ENCODE measurements around the gene CRYBG2.

The CRYBG2 gene

DNA sequence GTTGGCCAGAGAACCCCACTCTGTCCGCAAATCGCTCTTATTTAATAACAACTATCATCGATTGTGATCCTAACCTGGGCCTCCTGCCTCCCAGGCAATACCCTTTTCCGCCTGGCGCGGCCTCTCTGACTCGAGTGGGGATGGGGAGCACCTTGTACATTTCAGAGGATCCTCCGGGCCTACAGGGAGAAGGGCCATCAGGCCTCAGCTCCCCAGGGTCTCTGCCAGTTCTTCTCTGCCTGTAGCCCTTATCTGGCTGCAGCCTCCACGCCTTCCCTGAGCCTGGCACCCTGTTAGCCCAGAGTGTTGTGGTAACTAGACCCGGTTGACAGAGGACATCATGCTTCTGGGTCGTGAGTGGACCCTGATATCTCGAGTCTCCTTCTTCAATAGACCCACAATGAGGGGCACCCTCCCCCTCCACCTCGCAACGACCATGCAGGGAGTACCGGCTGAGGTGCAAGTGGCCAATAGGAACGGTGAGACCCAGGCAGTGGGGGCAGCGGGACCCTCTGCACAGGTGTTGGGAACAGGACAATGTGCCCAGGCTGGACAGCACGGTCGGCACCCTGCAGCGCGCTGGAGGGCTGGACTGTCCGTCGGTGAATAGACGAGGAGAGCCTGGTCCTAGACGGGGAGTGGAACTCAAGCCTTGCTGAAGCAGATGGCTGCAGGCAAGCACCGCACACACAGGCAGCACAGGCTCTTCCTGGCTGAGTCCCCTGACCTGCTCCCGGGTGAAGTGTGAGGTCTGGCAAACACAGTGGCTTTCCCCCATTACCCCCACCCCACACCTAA, 7.1 kb upstream of the CRYBG2 start:
- H3K4me1 ChIP-seq (ENCODE audit: low read length), result no peaks in the 10 kb centered on the region

GRCh38 chr1:26359981-26360806, 6.3 kb upstream of the CRYBG2 start:
- H2AFZ ChIP-seq (ENCODE audit: low read length), result no peak overlapping the region

More for the DNA sequence above, 7.1 kb upstream of the CRYBG2 start:
- Histone ChIP-seq H3F3A (ENCODE audit: insufficient read depth, low read length) (no peaks in the 10 kb centered on the region), H3K36me3 (replicated peaks; ENCODE audit: insufficient read depth, low read length) (no peaks in the 10 kb centered on the region), H3K9me2 (replicated peaks; ENCODE audit: insufficient read depth, low read length) (no peaks in the 10 kb centered on the region), H3K9ac (ENCODE audit: low read length) (no peak overlapping the region), H3K4me2 (ENCODE audit: low read depth, low read length) (no peak overlapping the region), H3K9me3 (replicated peaks; ENCODE audit: insufficient read depth, low read length) (no peaks in the 10 kb centered on the region), H3K27me3 (replicated peaks; ENCODE audit: insufficient read depth, low read length) (peaks cover 35% of the 10 kb centered on the region), H4K20me1 (ENCODE audit: insufficient read depth, low read length) (no peaks in the 10 kb centered on the region), H2AFZ (ENCODE audit: low read length) (no peak overlapping the region), H3K79me2 (ENCODE audit: low read length) (no peaks in the 10 kb centered on the region), H3K27ac (ENCODE audit: low read length) (no peak overlapping the region), H3K4me3 (ENCODE audit: low read length) (no peak overlapping the region)
- no peak for DNase-seq
- TF ChIP-seq EZH2phosphoT487 (IDR thresholded peaks at IDR 0.05; ENCODE audit: low read length) (no peak), EZH2 (optimal IDR thresholded peaks at IDR 0.05; ENCODE audit: low read depth, low read length) (no peak)
- TF ChIP-seq, protein P1, sequence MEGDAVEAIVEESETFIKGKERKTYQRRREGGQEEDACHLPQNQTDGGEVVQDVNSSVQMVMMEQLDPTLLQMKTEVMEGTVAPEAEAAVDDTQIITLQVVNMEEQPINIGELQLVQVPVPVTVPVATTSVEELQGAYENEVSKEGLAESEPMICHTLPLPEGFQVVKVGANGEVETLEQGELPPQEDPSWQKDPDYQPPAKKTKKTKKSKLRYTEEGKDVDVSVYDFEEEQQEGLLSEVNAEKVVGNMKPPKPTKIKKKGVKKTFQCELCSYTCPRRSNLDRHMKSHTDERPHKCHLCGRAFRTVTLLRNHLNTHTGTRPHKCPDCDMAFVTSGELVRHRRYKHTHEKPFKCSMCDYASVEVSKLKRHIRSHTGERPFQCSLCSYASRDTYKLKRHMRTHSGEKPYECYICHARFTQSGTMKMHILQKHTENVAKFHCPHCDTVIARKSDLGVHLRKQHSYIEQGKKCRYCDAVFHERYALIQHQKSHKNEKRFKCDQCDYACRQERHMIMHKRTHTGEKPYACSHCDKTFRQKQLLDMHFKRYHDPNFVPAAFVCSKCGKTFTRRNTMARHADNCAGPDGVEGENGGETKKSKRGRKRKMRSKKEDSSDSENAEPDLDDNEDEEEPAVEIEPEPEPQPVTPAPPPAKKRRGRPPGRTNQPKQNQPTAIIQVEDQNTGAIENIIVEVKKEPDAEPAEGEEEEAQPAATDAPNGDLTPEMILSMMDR (IDR thresholded peaks at IDR 0.05; ENCODE audit: low read length), result no peak

DNA sequence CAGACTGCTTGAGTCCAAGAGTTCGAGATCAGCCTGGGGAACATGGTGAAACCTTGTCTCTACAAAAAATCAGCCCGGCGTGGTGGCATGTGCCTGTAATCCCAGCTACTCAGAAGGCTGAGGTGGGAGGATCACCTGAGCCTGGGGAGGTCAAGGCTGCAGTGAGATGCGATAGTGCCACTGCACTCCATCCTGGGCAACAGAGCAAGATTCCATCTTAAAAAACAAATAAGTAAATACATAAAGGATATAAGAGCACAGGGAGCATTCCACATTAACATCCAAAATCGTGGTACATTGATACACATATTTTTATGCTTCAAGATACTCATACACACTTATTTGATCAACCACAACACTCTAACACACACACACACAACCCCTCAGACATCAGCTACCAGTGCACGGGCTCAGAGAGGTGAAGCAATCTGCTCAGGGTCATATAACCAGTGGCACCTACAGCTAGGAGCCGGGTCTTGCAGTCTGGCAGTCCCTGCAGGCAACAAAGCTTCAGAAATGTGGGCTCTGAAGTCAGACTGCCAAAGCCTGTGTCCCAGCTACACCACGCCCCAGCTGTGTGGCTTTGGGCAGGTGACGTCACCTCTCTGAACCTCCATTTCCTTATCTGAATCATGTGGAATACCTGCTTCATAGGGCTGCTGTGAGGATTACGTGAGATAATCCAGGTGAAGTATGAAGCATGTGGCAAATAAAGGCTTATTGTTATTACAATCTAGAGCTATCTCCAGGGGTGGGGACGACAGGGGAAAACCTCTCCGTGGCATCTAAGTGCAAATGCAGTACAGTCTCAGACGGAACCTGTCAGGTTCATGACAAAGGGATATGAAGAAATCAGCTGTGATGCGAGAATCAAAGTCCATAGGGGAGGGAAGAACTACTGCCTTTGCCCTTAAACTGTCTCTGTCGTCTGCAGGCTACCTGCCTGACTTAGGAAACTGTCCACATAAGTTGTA, 4.8 kb upstream of the CRYBG2 start:
- Histone ChIP-seq H3K79me2 (ENCODE audit: low read length) (no peaks in the 10 kb centered on the region), H3K4me2 (ENCODE audit: low read depth, low read length) (no peak overlapping the region), H3K4me1 (ENCODE audit: low read length) (no peaks in the 10 kb centered on the region), H3K27ac (ENCODE audit: low read length) (no peak overlapping the region), H3F3A (ENCODE audit: insufficient read depth, low read length) (no peaks in the 10 kb centered on the region), H3K9ac (ENCODE audit: low read length) (no peak overlapping the region), H3K9me3 (replicated peaks; ENCODE audit: insufficient read depth, low read length) (no peaks in the 10 kb centered on the region), H4K20me1 (ENCODE audit: insufficient read depth, low read length) (no peaks in the 10 kb centered on the region), H3K4me3 (ENCODE audit: low read length) (no peak overlapping the region), H3K36me3 (replicated peaks; ENCODE audit: insufficient read depth, low read length) (no peaks in the 10 kb centered on the region), H3K9me2 (replicated peaks; ENCODE audit: insufficient read depth, low read length) (no peaks in the 10 kb centered on the region), H2AFZ (ENCODE audit: low read length) (no peak overlapping the region), H3K27me3 (replicated peaks; ENCODE audit: insufficient read depth, low read length) (0 out of 2 replicates have a peak, but pooled peaks cover 18% of the 10 kb centered on the region)
- peak; percentile 21 for DNase-seq
- TF ChIP-seq, protein P1 (IDR thresholded peaks at IDR 0.05; ENCODE audit: low read length), result no peak
- TF ChIP-seq EZH2phosphoT487 (IDR thresholded peaks at IDR 0.05; ENCODE audit: low read length), result no peak
- TF ChIP-seq EZH2 (optimal IDR thresholded peaks at IDR 0.05; ENCODE audit: low read depth, low read length), result no peak

More at GRCh38 chr1:26359981-26360806, 6.3 kb upstream of the CRYBG2 start:
- TF ChIP-seq, protein P1 (IDR thresholded peaks at IDR 0.05; ENCODE audit: low read length), result no peak
- TF ChIP-seq EZH2phosphoT487 (IDR thresholded peaks at IDR 0.05; ENCODE audit: low read length) (no peak), EZH2 (optimal IDR thresholded peaks at IDR 0.05; ENCODE audit: low read depth, low read length) (no peak)
- no peak for DNase-seq
- Histone ChIP-seq H3K4me1 (ENCODE audit: low read length) (no peaks in the 10 kb centered on the region), H3K9me2 (replicated peaks; ENCODE audit: insufficient read depth, low read length) (no peaks in the 10 kb centered on the region), H3F3A (ENCODE audit: insufficient read depth, low read length) (no peaks in the 10 kb centered on the region), H3K27ac (ENCODE audit: low read length) (no peak overlapping the region), H3K9ac (ENCODE audit: low read length) (no peak overlapping the region), H3K79me2 (ENCODE audit: low read length) (no peaks in the 10 kb centered on the region), H3K9me3 (replicated peaks; ENCODE audit: insufficient read depth, low read length) (no peaks in the 10 kb centered on the region), H3K36me3 (replicated peaks; ENCODE audit: insufficient read depth, low read length) (no peaks in the 10 kb centered on the region), H3K4me2 (ENCODE audit: low read depth, low read length) (no peak overlapping the region; the same call in 1 of the 2 replicates), H3K4me3 (ENCODE audit: low read length) (no peak overlapping the region), H3K27me3 (replicated peaks; ENCODE audit: insufficient read depth, low read length) (peaks cover 31% of the 10 kb centered on the region), H4K20me1 (ENCODE audit: insufficient read depth, low read length) (no peaks in the 10 kb centered on the region)
